NCI-H2227 (cell line): Measurements from ENCODE around the gene SPAG6.

Experiments
- DNase-seq: peaks from one replicate; lab custom pipeline; 2025; ENCODE audit not compliant: unreplicated experiment; lab: John Stamatoyannopoulos, UW

Gene SPAG6

GRCh38 chr10:22321924-22322640 is 23.2 kb upstream of the SPAG6 start:
- DNase-seq: peak; percentile 21

GRCh38 chr10:22322641-22323160 is 22.6 kb upstream of the SPAG6 start:
- no peak for DNase-seq

GRCh38 chr10:22323538-22324305 is 21.6 kb upstream of the SPAG6 start:
- no peak for DNase-seq

GRCh38 chr10:22324413-22324812 is 20.9 kb upstream of the SPAG6 start:
- no peak for DNase-seq

DNA sequence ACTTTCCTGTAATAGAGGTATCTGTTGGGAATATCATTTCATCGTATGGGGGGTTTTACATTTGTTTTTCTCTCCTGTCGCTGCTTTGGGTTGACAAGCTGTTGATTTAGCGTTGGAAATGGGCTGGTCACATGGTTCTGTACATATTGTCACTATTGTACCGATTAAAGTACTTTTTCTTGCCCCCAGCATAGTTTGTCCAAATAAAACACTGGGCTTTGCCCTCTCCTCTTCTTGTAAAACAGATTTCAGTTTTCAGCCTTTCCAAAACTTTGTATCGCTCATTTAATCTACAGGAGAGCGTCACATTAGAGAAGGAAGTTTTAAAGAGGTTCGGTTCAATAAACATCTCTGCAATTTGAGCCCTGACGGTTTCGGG is 20.4 kb upstream of the SPAG6 start:
- DNase-seq: no peak

DNA sequence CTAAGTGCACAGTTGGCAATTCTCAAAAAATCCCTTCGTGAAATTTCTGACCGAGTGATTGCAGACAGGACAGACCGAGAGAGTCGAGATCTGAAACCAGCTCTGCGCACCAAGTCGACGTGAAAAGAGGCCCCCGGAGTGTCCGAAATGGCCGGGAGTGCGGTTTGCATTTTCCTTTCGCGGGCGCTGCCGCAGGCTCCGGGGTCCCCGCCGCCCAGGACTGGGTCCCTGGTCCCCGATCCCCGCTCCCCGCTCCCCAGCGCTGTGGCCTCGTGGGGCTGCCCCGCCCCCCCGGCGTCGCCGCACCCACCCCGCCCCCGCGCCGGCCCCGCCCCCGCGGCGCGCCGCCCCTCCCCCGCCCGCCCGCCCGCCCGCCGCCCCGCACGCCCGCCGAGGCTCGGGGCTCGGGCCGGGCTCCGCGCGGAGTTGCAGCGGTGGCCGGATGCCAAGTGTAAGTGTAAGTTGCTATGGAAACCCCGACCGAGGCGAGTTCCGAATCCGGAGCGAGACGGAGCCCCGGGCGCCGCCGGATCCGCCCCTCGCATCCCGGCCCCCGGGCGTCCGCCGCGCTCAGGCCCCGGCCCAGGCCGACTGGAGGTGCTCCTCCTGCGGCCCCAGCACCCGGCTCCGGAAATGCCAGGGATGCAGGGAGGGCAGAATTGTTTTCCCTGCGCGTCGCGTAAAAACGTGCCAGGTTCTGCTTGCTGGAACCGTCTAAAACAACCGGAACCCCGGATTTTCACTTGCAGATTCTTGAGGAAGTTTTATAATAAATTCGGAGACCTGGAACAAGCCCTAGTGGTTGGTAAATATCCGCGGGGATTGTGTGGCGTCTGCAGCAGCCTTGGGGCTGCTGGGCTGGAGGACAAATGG is 19.8 kb upstream of the SPAG6 start:
- peak; percentile 88 for DNase-seq

- DNase-seq: no peak
Observed at GRCh38 chr10:22326145-22326702, 19.1 kb upstream of the SPAG6 start.

- DNase-seq: no peak
Observed at GRCh38 chr10:22329150-22329549, 16.1 kb upstream of the SPAG6 start.

DNA sequence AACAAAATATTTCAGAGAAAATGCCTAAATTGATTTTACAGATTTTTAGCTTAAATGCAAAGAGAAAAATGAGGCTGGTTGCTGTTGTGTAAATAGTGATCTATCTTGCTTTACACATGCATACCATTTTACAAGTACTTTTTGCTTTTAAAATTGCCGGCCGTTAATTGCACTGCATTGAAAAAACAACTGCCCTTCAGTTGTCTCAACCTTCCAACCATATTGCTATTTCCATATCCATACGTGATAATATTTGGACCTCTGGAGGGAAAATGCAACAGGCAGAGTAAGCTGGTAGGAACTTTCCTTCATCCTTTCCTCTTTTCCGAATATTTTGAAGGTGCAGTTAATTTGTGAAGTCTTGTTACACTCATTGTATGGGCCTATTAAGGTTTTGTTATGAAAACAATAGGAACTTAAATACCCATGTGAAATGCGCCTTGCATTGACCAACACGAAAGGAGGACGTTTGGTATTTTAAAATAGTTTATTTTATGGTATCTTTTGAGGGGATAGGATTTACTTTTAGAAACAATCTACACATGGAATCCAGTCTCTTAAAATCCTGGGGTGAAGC is 13.1 kb upstream of the SPAG6 start:
- no peak for DNase-seq

- DNase-seq: no peak
Observed at GRCh38 chr10:22333167-22333974, 11.9 kb upstream of the SPAG6 start.

DNA sequence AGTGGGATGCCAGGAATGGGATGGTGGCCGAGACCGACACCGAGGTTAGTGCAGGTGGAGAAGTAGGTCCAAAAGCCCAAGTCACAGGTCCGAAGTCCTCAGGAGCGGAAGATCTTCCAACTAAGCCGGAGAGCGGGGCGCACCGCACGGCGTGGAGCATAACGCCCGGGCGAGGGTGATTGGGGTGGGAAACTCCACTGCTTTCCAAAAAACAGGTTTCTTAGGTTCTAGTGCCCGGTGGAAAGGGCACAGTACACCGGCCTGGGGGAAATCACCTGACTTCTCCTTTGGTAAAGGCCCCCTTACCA is 11.4 kb upstream of the SPAG6 start:
- DNase-seq: no peak

DNA sequence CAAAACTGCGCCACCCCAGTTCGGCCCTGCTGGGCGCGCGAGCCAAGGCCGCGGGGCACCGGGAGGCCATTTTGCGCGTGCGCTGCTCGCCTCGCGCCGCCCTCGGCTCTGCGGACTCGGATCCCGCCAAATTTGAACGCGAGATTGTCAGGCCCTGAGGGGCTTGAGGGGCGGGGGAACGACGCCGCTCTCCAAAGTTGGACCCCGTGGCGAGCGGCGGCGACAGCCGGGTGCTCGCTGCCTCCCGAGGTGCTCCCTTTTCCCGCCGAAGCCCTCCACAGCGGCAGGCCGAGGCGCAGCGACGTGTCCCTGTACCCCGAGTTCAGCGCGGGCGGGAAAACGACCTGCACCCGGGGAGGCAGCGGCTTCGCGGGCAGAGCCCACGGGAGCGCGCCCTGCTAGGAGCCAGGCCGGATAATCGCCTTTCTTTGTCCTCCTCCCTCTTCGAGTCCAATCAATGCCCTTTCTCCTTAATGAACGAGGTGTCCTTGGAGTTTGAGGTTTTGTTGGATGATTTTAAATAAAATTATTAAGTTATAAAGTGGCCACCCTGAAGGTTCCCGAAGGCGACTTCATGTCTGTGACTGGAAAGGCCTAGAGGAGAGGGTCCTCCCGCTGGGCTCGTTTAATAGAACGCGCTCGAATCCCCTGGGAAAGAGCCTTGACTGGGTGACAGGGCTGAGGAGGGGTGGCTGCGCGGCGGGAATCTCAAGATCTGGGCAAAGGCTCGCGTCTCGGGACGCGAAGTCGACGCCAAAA is 10.7 kb upstream of the SPAG6 start:
- DNase-seq: no peak

GRCh38 chr10:22335173-22335933 is 9.9 kb upstream of the SPAG6 start:
- DNase-seq: no peak

DNA sequence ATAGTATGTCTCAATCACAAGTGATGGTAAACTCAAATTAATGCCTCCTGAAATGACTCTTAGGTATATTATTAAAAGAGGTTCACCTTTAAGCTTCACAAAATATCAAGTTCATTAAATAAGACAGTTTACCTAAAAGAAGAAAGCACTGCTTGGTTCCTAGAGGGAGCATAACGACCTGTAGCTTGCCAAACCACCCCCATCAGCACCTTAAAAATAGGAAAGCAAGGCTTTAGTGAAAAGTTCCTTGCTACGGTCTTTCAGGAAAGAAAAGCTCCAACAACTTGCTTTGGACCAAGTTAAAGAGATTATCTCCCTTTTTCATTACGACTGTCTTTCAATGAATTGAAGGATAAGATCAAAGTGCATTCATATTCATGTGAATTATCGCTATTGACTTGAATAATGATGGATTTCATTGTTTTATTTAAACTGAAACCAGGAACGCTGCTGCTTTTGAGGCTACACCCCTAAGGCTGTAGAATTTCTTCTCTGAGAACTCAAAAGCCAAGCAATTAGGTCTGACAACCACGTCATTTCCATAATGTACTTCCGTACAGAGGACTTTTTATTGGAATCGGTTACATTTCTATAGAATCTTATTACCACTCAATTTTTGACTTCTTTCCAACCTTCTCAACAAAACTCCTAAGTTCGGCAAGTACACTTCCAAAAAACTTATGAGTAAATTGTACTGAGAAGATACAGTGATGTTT is 7.0 kb upstream of the SPAG6 start:
- DNase-seq: no peak

DNA sequence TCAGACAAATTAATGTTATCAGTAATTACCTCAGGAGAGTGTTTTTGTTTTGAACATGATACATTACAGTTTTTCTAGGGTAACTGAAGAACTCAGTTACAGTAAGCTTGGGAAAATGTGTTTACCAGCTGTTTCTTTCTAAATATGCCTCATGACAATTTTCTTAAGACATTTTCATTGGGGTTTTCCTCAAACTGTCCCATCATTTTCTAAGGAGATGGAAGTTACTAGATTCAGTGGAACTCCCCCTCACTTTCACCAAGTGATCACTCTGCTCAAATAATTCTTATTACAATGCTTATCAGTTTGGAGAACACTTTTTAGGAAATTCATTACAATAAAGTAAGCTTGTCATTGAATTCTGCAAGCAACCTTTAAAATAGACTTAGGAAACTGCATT is 6.4 kb upstream of the SPAG6 start:
- DNase-seq: no peak

- no peak for DNase-seq
Observed at GRCh38 chr10:22339761-22340328, 5.5 kb upstream of the SPAG6 start.

GRCh38 chr10:22340329-22341189 is 4.7 kb upstream of the SPAG6 start:
- peak; percentile 82 for DNase-seq
